Fibroblast of lung (primary cell): ENCODE results near the gene USP15. TPM values are rescaled to one million over a fixed set of nuclear protein-coding genes. Genes with fewer than 3 reads are reported as not detected.
A peak's percentile ranks its signal among the peaks of the same experiment; 100 is the strongest.

Source experiments
- DNase-seq, 2 donors: peaks; one replicate each; pipeline versions ENCODE4 v3.0.0 to v3.0.0-alpha.2; 2010; ENCODE audit warnings: low read depth in 2 of 2
- H2AFZ ChIP-seq: 2 replicates; pipeline ENCODE4 v1.5.1; 2012; ENCODE audit warnings: low read length, control low read depth, inconsistent platforms
- H3K27ac ChIP-seq: 2 replicates; pipeline ENCODE4 v1.5.1; 2011; ENCODE audit warnings: low read length, control low read depth; ENCODE audit not compliant: insufficient read depth
- H3K27me3 ChIP-seq: 2 replicates; pipeline ENCODE4 v1.5.1; 2011; ENCODE audit warnings: mild to moderate bottlenecking, low read length; ENCODE audit not compliant: control insufficient read depth, insufficient read depth
- H3K36me3 ChIP-seq: 2 replicates; pipeline ENCODE4 v1.5.1; 2011; ENCODE audit warnings: low read length; ENCODE audit not compliant: control insufficient read depth, insufficient read depth
- H3K4me1 ChIP-seq: 2 replicates; pipeline ENCODE4 v1.5.1; 2011; ENCODE audit warnings: low read length; ENCODE audit not compliant: control insufficient read depth, insufficient read depth; ENCODE audit errors: extremely low read depth
- H3K4me2 ChIP-seq: 2 replicates; pipeline ENCODE4 v1.5.1; 2011; ENCODE audit warnings: low read length, control low read depth; ENCODE audit not compliant: insufficient read depth; ENCODE audit errors: extremely low read depth
- H3K4me3 ChIP-seq, 4 experiments: fragments of 200-600 bp in 1 of 4; sonication (generic) in 1 of 4; replicated peaks in 1 of 4; 2 replicates each; pipeline ENCODE4 v1.5.1; 2011 to 2016; ENCODE audit warnings: low read length in 4 of 4, low read depth in 3 of 4, mild to moderate bottlenecking in 3 of 4, control low read depth in 2 of 4, inconsistent platforms in 1 of 4, mixed read lengths in 1 of 4; ENCODE audit not compliant: insufficient read depth in 1 of 4; ENCODE audit errors: control extremely low read depth in 1 of 4
- H3K79me2 ChIP-seq: 2 replicates; pipeline ENCODE4 v1.5.1; 2012; ENCODE audit warnings: mild to moderate bottlenecking, low read length, inconsistent platforms; ENCODE audit not compliant: control insufficient read depth, insufficient read depth
- H3K9ac ChIP-seq: 2 replicates; pipeline ENCODE4 v1.5.1; 2011; ENCODE audit warnings: mild to moderate bottlenecking, low read length, control low read depth; ENCODE audit not compliant: insufficient read depth
- H3K9me3 ChIP-seq: 2 replicates; pipeline ENCODE4 v1.5.1; 2012; ENCODE audit warnings: low read depth, low read length; ENCODE audit not compliant: control insufficient read depth, insufficient read depth
- H4K20me1 ChIP-seq: 2 replicates; pipeline ENCODE4 v1.5.1; 2011; ENCODE audit warnings: low read length; ENCODE audit not compliant: control insufficient read depth, insufficient read depth; ENCODE audit errors: extremely low read depth
- EZH2 ChIP-seq: IDR thresholded peaks from 2 replicates; pipeline ENCODE4 v1.5.1; 2012; ENCODE audit warnings: low read length, control low read depth, mild to moderate bottlenecking; ENCODE audit errors: missing control alignments
- polyA plus RNA-seq, 2 donors: library from polyadenylated mRNA; depleted of rRNA in 1 of 2; stranded (reverse) in 1 of 2; unstranded in 1 of 2; fragments of >200 nt; gene quantifications; 2 replicates each; pipeline ENCODE4 v1.2.1, GENCODE V29; 2011 to 2012; ENCODE audit warnings: missing spikeins in 1 of 2
- total RNA-seq: library from RNA; depleted of rRNA; stranded (reverse); fragments of >200 nt; gene quantifications from 2 replicates; pipeline ENCODE4 v1.2.1, GENCODE V29; 2014
- TF ChIP-seq, protein P1 (sequence below), 2 donors: IDR thresholded peaks in 1 of 2; conservative IDR thresholded peaks in 1 of 2; 1 replicate in 1 of 2; 2 replicates in 1 of 2; pipeline ENCODE4 v1.5.1; 2011 to 2012; ENCODE audit warnings: low read length in 2 of 2, control low read depth in 1 of 2, inconsistent platforms in 1 of 2, low read depth in 1 of 2, mild to moderate bottlenecking in 1 of 2

Gene USP15
- total and polyA plus RNA-seq, 2 donors (not counting 1 experiment from before 2014, with no cell fraction given), result 57.6 to 63.1 TPM

DNA sequence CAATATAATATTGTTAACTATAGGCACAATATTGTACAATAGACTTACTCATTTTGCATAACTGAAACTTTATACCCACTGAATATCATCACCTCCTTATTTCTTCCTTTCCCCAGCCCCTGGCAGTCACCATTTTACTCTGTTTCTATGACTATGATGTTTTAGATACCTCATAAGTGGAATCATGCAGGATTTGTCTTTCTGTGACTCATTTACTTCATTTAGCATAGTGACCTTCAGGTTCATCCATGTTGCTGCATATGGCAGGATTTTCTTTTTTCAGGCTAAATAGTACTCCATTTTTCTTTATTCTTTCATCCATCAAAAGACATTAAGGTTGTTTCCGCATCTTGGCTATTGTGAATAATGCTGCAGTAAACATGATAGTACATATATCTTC, 18.9 kb downstream of the USP15 start:
- no peak overlapping the region for H3K4me3 ChIP-seq
- TF ChIP-seq, protein P1, sequence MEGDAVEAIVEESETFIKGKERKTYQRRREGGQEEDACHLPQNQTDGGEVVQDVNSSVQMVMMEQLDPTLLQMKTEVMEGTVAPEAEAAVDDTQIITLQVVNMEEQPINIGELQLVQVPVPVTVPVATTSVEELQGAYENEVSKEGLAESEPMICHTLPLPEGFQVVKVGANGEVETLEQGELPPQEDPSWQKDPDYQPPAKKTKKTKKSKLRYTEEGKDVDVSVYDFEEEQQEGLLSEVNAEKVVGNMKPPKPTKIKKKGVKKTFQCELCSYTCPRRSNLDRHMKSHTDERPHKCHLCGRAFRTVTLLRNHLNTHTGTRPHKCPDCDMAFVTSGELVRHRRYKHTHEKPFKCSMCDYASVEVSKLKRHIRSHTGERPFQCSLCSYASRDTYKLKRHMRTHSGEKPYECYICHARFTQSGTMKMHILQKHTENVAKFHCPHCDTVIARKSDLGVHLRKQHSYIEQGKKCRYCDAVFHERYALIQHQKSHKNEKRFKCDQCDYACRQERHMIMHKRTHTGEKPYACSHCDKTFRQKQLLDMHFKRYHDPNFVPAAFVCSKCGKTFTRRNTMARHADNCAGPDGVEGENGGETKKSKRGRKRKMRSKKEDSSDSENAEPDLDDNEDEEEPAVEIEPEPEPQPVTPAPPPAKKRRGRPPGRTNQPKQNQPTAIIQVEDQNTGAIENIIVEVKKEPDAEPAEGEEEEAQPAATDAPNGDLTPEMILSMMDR (conservative IDR thresholded peaks at IDR 0.05 in 1 of 2, IDR thresholded peaks at IDR 0.05 in 1 of 2; ENCODE audit: low read depth in 1 of 2, low read length in 2 of 2), result no peak
- no peak for TF ChIP-seq EZH2
- H3K9me3 ChIP-seq, result no peaks in the 10 kb centered on the region
- no peak for DNase-seq
- no peaks in the 10 kb centered on the region for H3K27me3 ChIP-seq
- H3K36me3 ChIP-seq, result no peaks in the 10 kb centered on the region
- H2AFZ ChIP-seq, result no peak overlapping the region
- H3K79me2 ChIP-seq, result peaks cover 91% of the 10 kb centered on the region
- no peaks in the 10 kb centered on the region for H3K4me1 ChIP-seq
- no peaks in the 10 kb centered on the region for H4K20me1 ChIP-seq
- H3K27ac ChIP-seq, result no peak overlapping the region
- H3K4me2 ChIP-seq, result no peak overlapping the region
- no peak overlapping the region for H3K9ac ChIP-seq

DNA sequence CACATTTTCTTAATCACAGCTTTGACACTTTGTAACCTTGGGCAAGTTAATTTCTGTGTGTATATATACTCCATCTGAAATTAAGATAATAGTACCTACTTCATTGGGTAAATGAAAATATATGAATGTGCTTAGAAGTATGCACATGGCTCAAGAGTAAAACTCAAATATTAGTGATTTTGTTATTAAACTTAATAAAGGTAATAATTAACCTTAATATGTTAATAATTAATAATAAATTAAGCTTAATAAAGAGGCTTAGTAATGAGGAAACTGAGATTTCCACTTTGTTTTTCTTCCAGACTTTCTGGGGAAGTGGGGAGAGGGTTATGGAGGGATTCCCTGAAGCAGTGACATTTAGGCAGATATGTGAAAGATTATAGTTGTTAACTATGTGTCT, 19.8 kb downstream of the USP15 start:
- TF ChIP-seq EZH2, result no peak
- TF ChIP-seq, protein P1 (conservative IDR thresholded peaks at IDR 0.05 in 1 of 2, IDR thresholded peaks at IDR 0.05 in 1 of 2; ENCODE audit: low read depth in 1 of 2, low read length in 2 of 2), result no peak
- Histone ChIP-seq H3K9me3 (no peaks in the 10 kb centered on the region), H3K27ac (no peak overlapping the region), H3K4me2 (no peak overlapping the region), H3K79me2 (peaks cover 92% of the 10 kb centered on the region), H3K9ac (no peak overlapping the region), H3K4me1 (no peaks in the 10 kb centered on the region), H3K4me3 (no peak overlapping the region), H3K27me3 (no peaks in the 10 kb centered on the region), H4K20me1 (no peaks in the 10 kb centered on the region), H2AFZ (no peak overlapping the region), H3K36me3 (no peaks in the 10 kb centered on the region)
- no peak for DNase-seq

DNA sequence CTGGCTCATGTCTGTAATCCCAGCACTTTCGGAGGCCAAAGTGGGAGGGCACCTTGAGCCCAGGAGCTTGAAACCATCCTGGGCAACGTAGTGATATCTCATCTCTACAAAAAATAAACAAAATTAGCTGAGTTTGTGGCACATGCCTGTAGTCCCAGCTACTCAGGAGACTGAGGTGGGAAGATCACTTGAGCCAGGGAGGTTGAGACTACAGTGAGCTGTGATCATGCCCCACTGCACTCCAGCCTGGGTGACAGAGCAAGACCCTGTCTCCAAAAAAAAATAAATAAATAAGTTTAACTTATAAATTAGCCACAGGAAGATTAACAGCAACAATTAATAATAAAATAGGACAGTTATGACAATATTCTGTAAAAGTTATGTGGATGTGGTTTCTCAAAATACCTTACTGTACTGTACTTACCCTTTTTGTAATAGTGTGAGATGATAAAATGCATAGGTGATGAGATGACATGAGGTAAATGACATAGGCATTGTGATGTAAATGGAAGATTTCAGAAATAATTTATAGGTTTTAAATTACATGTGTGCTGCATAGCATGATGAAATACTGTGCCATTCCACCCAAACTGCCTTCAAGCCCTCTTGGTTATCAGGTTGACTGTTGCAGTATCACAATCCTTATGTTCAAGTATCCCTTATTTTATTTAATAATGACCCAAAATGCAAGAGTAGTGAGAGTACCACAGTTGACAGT, 22.0 kb downstream of the USP15 start:
- DNase-seq, result peak in 1 of 2 donors; percentile 60
- Histone ChIP-seq H3K4me2 (no peak overlapping the region), H3K9me3 (no peaks in the 10 kb centered on the region), H2AFZ (no peak overlapping the region), H4K20me1 (no peaks in the 10 kb centered on the region), H3K4me1 (no peaks in the 10 kb centered on the region), H3K36me3 (no peaks in the 10 kb centered on the region), H3K79me2 (peaks cover 88% of the 10 kb centered on the region), H3K27me3 (no peaks in the 10 kb centered on the region), H3K27ac (no peak overlapping the region), H3K4me3 (no peak overlapping the region), H3K9ac (no peak overlapping the region)
- TF ChIP-seq, protein P1 (conservative IDR thresholded peaks at IDR 0.05 in 1 of 2, IDR thresholded peaks at IDR 0.05 in 1 of 2; ENCODE audit: low read depth in 1 of 2, low read length in 2 of 2), result no peak
- no peak for TF ChIP-seq EZH2
